GM23338 (cell line): ENCODE measurements around the gene HIBADH. TPM values are rescaled to one million over a fixed set of nuclear protein-coding genes. Genes with fewer than 3 reads are reported as not detected.

Experiments
- ATAC-seq: fragments of 200-7000 bp; cut with Tn5 transposase; 3 replicates; pipeline ENCODE4 v1.9.1; 2020
- DNase-seq: peaks from one replicate; pipeline ENCODE4 v3.0.0-alpha.2; 2015; ENCODE audit warnings: low spot score
- H2AFZ ChIP-seq: fragments of 200-600 bp; sonication (generic); 2 replicates; pipeline ENCODE4 v1.8.0; 2016; ENCODE audit warnings: antibody characterized with exemption, mild to moderate bottlenecking, moderate library complexity
- H3F3A ChIP-seq: fragments of 200-600 bp; sonication (generic); replicated peaks from 2 replicates; pipeline ENCODE4 v1.8.0; 2017; ENCODE audit warnings: antibody characterized with exemption, mixed run types, low read depth
- H3K27ac ChIP-seq: fragments of 200-600 bp; sonication (generic); 2 replicates; pipeline ENCODE4 v1.6.1; 2016; ENCODE audit warnings: low read depth
- H3K27me3 ChIP-seq: fragments of 200-600 bp; sonication (generic); 2 replicates; pipeline ENCODE4 v1.8.0; 2016; ENCODE audit warnings: mild to moderate bottlenecking, mixed run types, moderate library complexity; ENCODE audit not compliant: insufficient read depth
- H3K36me3 ChIP-seq: fragments of 200-600 bp; sonication (generic); 2 replicates; pipeline ENCODE4 v1.8.0; 2016; ENCODE audit warnings: mild to moderate bottlenecking; ENCODE audit not compliant: insufficient read depth
- H3K4me1 ChIP-seq: fragments of 200-600 bp; sonication (generic); 2 replicates; pipeline ENCODE4 v1.8.0; 2016; ENCODE audit warnings: mild to moderate bottlenecking, moderate library complexity; ENCODE audit not compliant: insufficient read depth
- H3K4me2 ChIP-seq: fragments of 200-600 bp; sonication (generic); 2 replicates; pipeline ENCODE4 v1.7.1; 2017; ENCODE audit warnings: mixed run types
- H3K4me3 ChIP-seq: fragments of 200-600 bp; sonication (generic); 2 replicates; pipeline ENCODE4 v1.6.1; 2016; ENCODE audit warnings: mixed run types
- H3K79me2 ChIP-seq: fragments of 200-600 bp; sonication (generic); replicated peaks from 2 replicates; pipeline ENCODE4 v1.8.0; 2017; ENCODE audit warnings: mild to moderate bottlenecking; ENCODE audit not compliant: insufficient read depth
- H3K9me2 ChIP-seq: fragments of 200-600 bp; sonication (generic); 2 replicates; pipeline ENCODE4 v1.8.0; 2017; ENCODE audit not compliant: insufficient read depth
- H4K20me1 ChIP-seq: fragments of 200-600 bp; sonication (generic); replicated peaks from 2 replicates; pipeline ENCODE4 v1.8.0; 2017; ENCODE audit warnings: mild to moderate bottlenecking; ENCODE audit not compliant: insufficient read depth
- H3K27ac Mint-ChIP-seq: 2 replicates; pipeline ENCODE4 v1.8.0; 2020; ENCODE audit warnings: inconsistent platforms, mild to moderate bottlenecking, moderate library complexity, mixed read lengths
- H3K27me3 Mint-ChIP-seq: 3 replicates; pipeline ENCODE4 v1.8.0; 2022; ENCODE audit warnings: low read depth, mild to moderate bottlenecking, moderate library complexity, mixed read lengths, inconsistent platforms; ENCODE audit not compliant: insufficient read depth, poor library complexity
- H3K36me3 Mint-ChIP-seq: 3 replicates; pipeline ENCODE4 v1.8.0; 2021; ENCODE audit warnings: low read depth, mild to moderate bottlenecking, inconsistent platforms, moderate library complexity, mixed read lengths
- H3K4me1 Mint-ChIP-seq: 3 replicates; pipeline ENCODE4 v1.8.0; 2020; ENCODE audit warnings: mild to moderate bottlenecking, inconsistent platforms, mixed read lengths
- H3K4me3 Mint-ChIP-seq: 3 replicates; pipeline ENCODE4 v1.8.0; 2021; ENCODE audit warnings: moderate library complexity, mild to moderate bottlenecking, inconsistent platforms, mixed read lengths
- H3K9me3 Mint-ChIP-seq: 3 replicates; pipeline ENCODE4 v1.8.0; 2020; ENCODE audit warnings: moderate library complexity, mild to moderate bottlenecking, inconsistent platforms, mixed read lengths
- CREB1 ChIP-seq: fragments of 250-450 bp; sonication (Bioruptor Pico); IDR thresholded peaks from 2 replicates; pipeline ENCODE4 v1.5.0; 2020; ENCODE audit warnings: low read depth, mild to moderate bottlenecking, moderate library complexity
- CTCF ChIP-seq, 2 experiments: fragments of 200-600 bp in 1 of 2; sonication (generic) in 1 of 2; conservative IDR thresholded peaks; 2 replicates each; pipeline versions ENCODE4 v1.5.1 to v1.6.1; 2016 to 2017; ENCODE audit warnings: antibody characterized with exemption in 2 of 2, low read depth in 2 of 2, mild to moderate bottlenecking in 2 of 2, moderate library complexity in 1 of 2
- EZH2 ChIP-seq: fragments of 200-600 bp; sonication (generic); IDR thresholded peaks from one replicate; pipeline ENCODE4 v1.8.0; 2017; ENCODE audit warnings: antibody characterized with exemption, mild to moderate bottlenecking, low read depth; ENCODE audit not compliant: unreplicated experiment
- EZH2phosphoT487 ChIP-seq: fragments of 200-600 bp; sonication (generic); IDR thresholded peaks from one replicate; pipeline ENCODE4 v1.8.1; 2018; ENCODE audit warnings: antibody characterized with exemption; ENCODE audit not compliant: unreplicated experiment
- NANOG ChIP-seq: IDR thresholded peaks from 2 replicates; pipeline ENCODE4 v1.6.1; 2016; ENCODE audit warnings: antibody characterized with exemption, borderline replicate concordance
- POLR2AphosphoS5 ChIP-seq: IDR thresholded peaks from 2 replicates; pipeline ENCODE4 v1.6.1; 2016; ENCODE audit warnings: antibody characterized with exemption, low read depth
- REST ChIP-seq: IDR thresholded peaks from one replicate; pipeline ENCODE4 v1.6.1; 2018; ENCODE audit warnings: antibody characterized with exemption; ENCODE audit not compliant: unreplicated experiment
- STAT1 ChIP-seq: IDR thresholded peaks from one replicate; pipeline ENCODE4 v1.6.1; 2016; ENCODE audit warnings: antibody characterized with exemption; ENCODE audit not compliant: unreplicated experiment
- ZNF114 ChIP-seq: fragments of 250-450 bp; sonication (Bioruptor Pico); IDR thresholded peaks from 2 replicates; pipeline ENCODE4 v1.5.0; 2020; ENCODE audit warnings: mild to moderate bottlenecking, moderate library complexity
- ZNF331 ChIP-seq: fragments of 250-450 bp; sonication (Bioruptor Pico); IDR thresholded peaks from 2 replicates; pipeline ENCODE4 v1.5.0; 2020; ENCODE audit warnings: low read depth, mild to moderate bottlenecking, moderate library complexity
- ZNF462 ChIP-seq: fragments of 250-450 bp; sonication (Bioruptor Pico); IDR thresholded peaks from 2 replicates; pipeline ENCODE4 v1.5.0; 2020; ENCODE audit warnings: mild to moderate bottlenecking, moderate library complexity
- polyA plus RNA-seq: library from polyadenylated mRNA; unstranded; fragments of >200 nt; fragmentation: Nextera tagmentation; extraction: Ambion mirVana; gene quantifications from 2 replicates; pipeline ENCODE4 v1.2.1, GENCODE V29; 2016
- total RNA-seq: library from RNA; depleted of rRNA; stranded (reverse); fragments of >200 nt; shearing (Covaris generic); gene quantifications from 2 replicates; pipeline ENCODE4 v1.2.3, GENCODE V29; 2014

Gene HIBADH
- total and polyA plus RNA-seq, 2 experiments from 2014 or later = 31.3 to 57.0 TPM

- DNase-seq (peak; percentile 87), ATAC-seq (peak; percentile 99)
- H3K27me3 ChIP-seq = no peaks in the 10 kb centered on the region
- no peaks in the 10 kb centered on the region for H3K9me2 ChIP-seq
- Mint-ChIP-seq H3K4me1 (peaks cover 68% of the 10 kb centered on the region), H3K36me3 (peaks cover 9% of the 10 kb centered on the region; the same call in 2 of the 3 replicates), H3K4me3 (peak overlapping the region; percentile 63), H3K9me3 (no peaks in the 10 kb centered on the region), H3K27ac (peak overlapping the region; percentile 87), H3K27me3 (no peaks in the 10 kb centered on the region)
- H3K36me3 ChIP-seq = no peaks in the 10 kb centered on the region
- no peaks in the 10 kb centered on the region for H4K20me1 ChIP-seq
- peak overlapping the region; percentile 15 for H3K4me3 ChIP-seq
- H3K4me1 ChIP-seq = peaks cover 56% of the 10 kb centered on the region
- peak overlapping the region; percentile 91 for H3K27ac ChIP-seq
- no peaks in the 10 kb centered on the region for H3F3A ChIP-seq
- no peak overlapping the region for H2AFZ ChIP-seq
- peak overlapping the region; percentile 48 for H3K4me2 ChIP-seq
- no peaks in the 10 kb centered on the region for H3K79me2 ChIP-seq
- no peak for TF ChIP-seq POLR2AphosphoS5
- TF ChIP-seq NANOG = peak; percentile 77
Observed at GRCh38 chr7:27602766-27603165, 59.9 kb downstream of the HIBADH start.

GRCh38 chr7:27601217-27601616, 61.5 kb downstream of the HIBADH start:
- TF ChIP-seq EZH2 = no peak
- no peak for TF ChIP-seq ZNF114
- no peak for TF ChIP-seq EZH2phosphoT487
- no peak for TF ChIP-seq STAT1
- no peak for TF ChIP-seq CTCF (conservative IDR thresholded peaks at IDR 0.05; ENCODE audit: low read depth in 2 of 2)
- TF ChIP-seq REST = no peak
- TF ChIP-seq ZNF462 (CRISPR knock-in tag) = no peak
- no peak for TF ChIP-seq ZNF331 (CRISPR knock-in tag)
- TF ChIP-seq CREB1 (CRISPR knock-in tag) = no peak
- no peak for TF ChIP-seq NANOG
- Histone ChIP-seq H3F3A (no peaks in the 10 kb centered on the region), H3K4me3 (no peak overlapping the region), H3K27me3 (no peaks in the 10 kb centered on the region), H4K20me1 (no peaks in the 10 kb centered on the region), H3K79me2 (no peaks in the 10 kb centered on the region), H2AFZ (no peak overlapping the region), H3K4me1 (peaks cover 49% of the 10 kb centered on the region), H3K36me3 (no peaks in the 10 kb centered on the region), H3K9me2 (no peaks in the 10 kb centered on the region), H3K27ac (no peak overlapping the region), H3K4me2 (0 out of 2 replicates have a peak overlapping the region, but pooled peaks have one; percentile 48)
- DNase-seq = no peak
- H3K4me1 Mint-ChIP-seq = peaks cover 58% of the 10 kb centered on the region
- peak overlapping the region; percentile 93 for H3K27ac Mint-ChIP-seq
- H3K4me3 Mint-ChIP-seq = no peak overlapping the region
- no peaks in the 10 kb centered on the region for H3K9me3 Mint-ChIP-seq
- no peak for ATAC-seq
- H3K36me3 Mint-ChIP-seq = peaks cover 9% of the 10 kb centered on the region; the same call in 2 of the 3 replicates
- no peaks in the 10 kb centered on the region for H3K27me3 Mint-ChIP-seq
